DOHH2 (cell line): Measurements from ENCODE around the gene FNDC11.
A peak's percentile ranks its signal among the peaks of the same experiment; 100 is the strongest.

Source experiments
- H3F3A ChIP-seq: fragments of 200-600 bp; sonication (generic), shearing (Covaris generic); 2 replicates; pipeline ENCODE4 v1.6.0; 2016; ENCODE audit warnings: antibody characterized with exemption, mild to moderate bottlenecking; ENCODE audit not compliant: control insufficient read depth, insufficient read depth
- H3K27ac ChIP-seq: fragments of 200-600 bp; sonication (generic); 2 replicates; pipeline ENCODE4 v1.5.1; 2014; ENCODE audit warnings: low read depth, mild to moderate bottlenecking, low read length, moderate library complexity
- H3K27me3 ChIP-seq: fragments of 200-600 bp; sonication (generic); 2 replicates; pipeline ENCODE4 v1.6.1; 2014; ENCODE audit warnings: mild to moderate bottlenecking, low read length, mixed read lengths; ENCODE audit not compliant: control insufficient read depth
- H3K36me3 ChIP-seq: fragments of 200-600 bp; sonication (generic); 2 replicates; pipeline ENCODE4 v1.6.1; 2014; ENCODE audit warnings: mild to moderate bottlenecking, low read length, moderate library complexity, mixed read lengths; ENCODE audit not compliant: control insufficient read depth
- H3K4me1 ChIP-seq: fragments of 200-600 bp; sonication (generic); 2 replicates; pipeline ENCODE4 v1.6.1; 2014; ENCODE audit warnings: mild to moderate bottlenecking, low read length, mixed read lengths; ENCODE audit not compliant: control insufficient read depth
- H3K4me2 ChIP-seq: fragments of 200-600 bp; sonication (generic); 2 replicates; pipeline ENCODE4 v1.6.0; 2014; ENCODE audit warnings: mild to moderate bottlenecking, low read length, moderate library complexity
- H3K4me3 ChIP-seq: fragments of 200-600 bp; sonication (generic); 2 replicates; pipeline ENCODE4 v1.5.1; 2014; ENCODE audit warnings: mild to moderate bottlenecking, low read length, mixed read lengths
- H3K79me2 ChIP-seq: fragments of 200-600 bp; sonication (generic); 2 replicates; pipeline ENCODE4 v1.6.1; 2014; ENCODE audit warnings: mild to moderate bottlenecking, low read length, mixed read lengths; ENCODE audit not compliant: control insufficient read depth
- H3K9me2 ChIP-seq: fragments of 200-600 bp; sonication (generic); replicated peaks from 2 replicates; pipeline ENCODE4 v1.6.1; 2014; ENCODE audit warnings: mild to moderate bottlenecking, low read length, mixed read lengths; ENCODE audit not compliant: control insufficient read depth
- H3K9me3 ChIP-seq: fragments of 200-600 bp; sonication (generic); 2 replicates; pipeline ENCODE4 v1.6.1; 2014; ENCODE audit warnings: antibody characterized with exemption, low read length, mixed read lengths; ENCODE audit not compliant: control insufficient read depth, insufficient read depth
- H4K20me1 ChIP-seq: fragments of 200-600 bp; sonication (generic); 2 replicates; pipeline ENCODE4 v1.6.0; 2014; ENCODE audit warnings: low read depth, mild to moderate bottlenecking, antibody characterized with exemption, low read length, moderate library complexity; ENCODE audit not compliant: control insufficient read depth, insufficient read depth
- EZH2phosphoT487 ChIP-seq: fragments of 200-600 bp; sonication (generic); IDR thresholded peaks from 2 replicates; pipeline ENCODE4 v1.6.1; 2017; ENCODE audit warnings: borderline replicate concordance, mild to moderate bottlenecking, antibody characterized with exemption, low read length, moderate library complexity, mixed read lengths
- TF ChIP-seq, protein P1 (sequence below): fragments of 200-600 bp; sonication (generic); IDR thresholded peaks from one replicate; pipeline ENCODE4 v1.5.1; 2014; ENCODE audit warnings: antibody characterized with exemption, mild to moderate bottlenecking, low read depth, low read length; ENCODE audit not compliant: poor library complexity, severe bottlenecking

FNDC11 gene

DNA sequence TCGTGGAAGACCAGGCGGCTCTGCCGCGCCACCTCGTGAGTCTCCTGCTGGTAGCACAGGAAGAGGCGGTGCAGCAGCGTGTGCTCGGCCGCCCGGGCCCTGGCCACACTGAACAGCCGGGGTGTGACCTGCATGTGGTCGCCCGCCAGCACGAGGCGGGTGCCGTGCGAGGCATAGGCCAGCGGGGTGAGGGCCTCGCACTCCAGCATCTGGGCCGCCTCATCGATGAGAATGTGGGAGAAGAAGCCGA lies 13.1 kb downstream of the FNDC11 start:
- Histone ChIP-seq H3K4me3 (no peak overlapping the region), H3K36me3 (no peaks in the 10 kb centered on the region), H3K4me2 (no peak overlapping the region), H3K4me1 (peaks cover 24% of the 10 kb centered on the region), H3K9me3 (no peaks in the 10 kb centered on the region), H3F3A (no peaks in the 10 kb centered on the region), H4K20me1 (peaks cover 3% of the 10 kb centered on the region; the same call in 1 of the 2 replicates), H3K9me2 (no peaks in the 10 kb centered on the region), H3K79me2 (no peaks in the 10 kb centered on the region), H3K27me3 (peaks cover 24% of the 10 kb centered on the region), H3K27ac (no peak overlapping the region)
- TF ChIP-seq EZH2phosphoT487: no peak
- TF ChIP-seq, protein P1, sequence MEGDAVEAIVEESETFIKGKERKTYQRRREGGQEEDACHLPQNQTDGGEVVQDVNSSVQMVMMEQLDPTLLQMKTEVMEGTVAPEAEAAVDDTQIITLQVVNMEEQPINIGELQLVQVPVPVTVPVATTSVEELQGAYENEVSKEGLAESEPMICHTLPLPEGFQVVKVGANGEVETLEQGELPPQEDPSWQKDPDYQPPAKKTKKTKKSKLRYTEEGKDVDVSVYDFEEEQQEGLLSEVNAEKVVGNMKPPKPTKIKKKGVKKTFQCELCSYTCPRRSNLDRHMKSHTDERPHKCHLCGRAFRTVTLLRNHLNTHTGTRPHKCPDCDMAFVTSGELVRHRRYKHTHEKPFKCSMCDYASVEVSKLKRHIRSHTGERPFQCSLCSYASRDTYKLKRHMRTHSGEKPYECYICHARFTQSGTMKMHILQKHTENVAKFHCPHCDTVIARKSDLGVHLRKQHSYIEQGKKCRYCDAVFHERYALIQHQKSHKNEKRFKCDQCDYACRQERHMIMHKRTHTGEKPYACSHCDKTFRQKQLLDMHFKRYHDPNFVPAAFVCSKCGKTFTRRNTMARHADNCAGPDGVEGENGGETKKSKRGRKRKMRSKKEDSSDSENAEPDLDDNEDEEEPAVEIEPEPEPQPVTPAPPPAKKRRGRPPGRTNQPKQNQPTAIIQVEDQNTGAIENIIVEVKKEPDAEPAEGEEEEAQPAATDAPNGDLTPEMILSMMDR: no peak

DNA sequence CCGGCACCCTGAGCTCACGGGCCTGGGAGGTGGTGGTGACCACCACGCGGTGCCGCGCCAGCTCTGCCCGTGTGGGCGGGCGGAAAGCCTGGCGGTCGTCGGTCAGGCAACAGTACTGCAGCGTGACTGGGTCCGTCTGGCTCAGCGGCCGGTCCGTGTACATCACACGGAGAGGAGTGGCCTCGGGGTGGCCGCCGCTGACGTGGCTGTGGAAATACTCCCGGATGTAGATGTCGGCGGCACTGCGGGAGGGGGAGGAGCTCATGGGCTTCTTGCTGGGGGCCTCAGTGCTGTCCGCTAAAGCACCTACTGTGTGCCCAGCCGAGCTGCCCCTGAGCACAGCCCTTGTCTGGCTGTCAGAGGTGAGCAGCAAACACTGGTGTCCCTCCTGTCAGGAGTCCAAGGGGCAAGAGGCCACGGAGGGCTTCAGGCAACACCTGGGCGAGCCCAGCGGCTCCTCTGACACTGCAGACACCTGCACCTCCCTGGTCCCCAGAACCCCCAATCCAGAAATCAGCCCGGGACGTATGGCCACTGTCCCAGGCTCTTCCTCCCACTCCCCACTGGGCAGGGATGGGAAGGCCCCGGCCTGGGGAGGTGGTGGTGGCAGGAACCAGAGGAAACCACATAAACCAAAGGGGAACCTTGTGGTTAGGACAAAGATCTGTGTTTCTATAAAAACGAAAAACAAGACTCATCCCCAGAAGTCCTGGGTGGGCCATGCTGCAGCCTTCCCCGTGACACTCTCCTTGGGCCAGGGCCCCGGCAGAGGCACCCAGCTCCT lies 13.6 kb downstream of the FNDC11 start:
- no peaks in the 10 kb centered on the region for H3K9me3 ChIP-seq
- TF ChIP-seq, protein P1: no peak
- TF ChIP-seq EZH2phosphoT487: no peak
- no peaks in the 10 kb centered on the region for H3K9me2 ChIP-seq
- H3K27me3 ChIP-seq: peaks cover 24% of the 10 kb centered on the region
- H3K4me2 ChIP-seq: 0 out of 2 replicates have a peak overlapping the region, but pooled peaks have one; percentile 1
- H3F3A ChIP-seq: no peaks in the 10 kb centered on the region
- H3K79me2 ChIP-seq: no peaks in the 10 kb centered on the region
- H3K4me1 ChIP-seq: peaks cover 19% of the 10 kb centered on the region
- H3K4me3 ChIP-seq: no peak overlapping the region
- H3K36me3 ChIP-seq: no peaks in the 10 kb centered on the region
- no peak overlapping the region for H3K27ac ChIP-seq
- H4K20me1 ChIP-seq: peaks cover 3% of the 10 kb centered on the region; the same call in 1 of the 2 replicates

DNA sequence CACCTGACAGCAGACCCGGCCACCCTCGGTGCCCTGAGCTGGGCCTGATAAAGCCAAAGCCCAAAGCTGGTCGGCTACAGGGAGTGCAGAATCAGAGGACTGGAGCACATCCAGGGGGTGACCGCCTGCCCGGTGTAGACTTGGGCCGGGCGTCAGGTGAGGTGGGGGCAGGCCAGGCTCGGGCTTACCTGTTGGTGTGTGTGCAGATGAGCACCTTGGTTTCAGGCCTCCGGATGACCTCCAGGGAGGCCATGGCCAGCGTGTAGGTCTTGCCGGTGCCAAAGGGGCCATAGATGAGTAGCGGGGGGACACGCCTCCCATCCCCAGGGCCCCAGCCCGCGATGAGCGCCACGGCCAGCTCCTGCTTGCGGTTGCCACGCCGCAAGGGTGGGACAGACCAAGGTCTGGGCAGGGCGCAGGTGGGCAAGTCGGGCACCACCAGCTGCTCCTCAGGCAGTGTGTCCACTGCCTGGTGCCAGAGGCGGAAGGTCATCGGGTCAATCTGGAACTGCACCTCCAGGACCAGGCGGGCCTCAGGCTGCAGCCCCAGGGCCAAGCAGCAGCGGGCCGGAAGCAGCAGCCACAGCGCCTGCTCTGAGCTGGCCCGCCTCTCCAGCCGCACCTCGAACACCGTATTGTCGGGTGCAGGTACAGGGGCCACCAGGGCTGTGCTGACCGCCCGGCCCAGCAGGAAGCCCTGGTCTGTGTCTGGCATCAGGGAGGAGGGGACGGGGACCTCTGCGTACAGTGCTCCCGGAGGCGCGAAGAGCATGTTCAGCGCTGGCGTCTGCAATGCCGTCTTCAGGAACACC lies 14.4 kb downstream of the FNDC11 start:
- Histone ChIP-seq H3K9me3 (no peaks in the 10 kb centered on the region), H3K27me3 (peaks cover 24% of the 10 kb centered on the region), H3K4me1 (peaks cover 12% of the 10 kb centered on the region), H3F3A (no peaks in the 10 kb centered on the region), H3K4me2 (0 out of 2 replicates have a peak overlapping the region, but pooled peaks have one; percentile 1), H3K36me3 (no peaks in the 10 kb centered on the region), H3K9me2 (no peaks in the 10 kb centered on the region), H3K4me3 (no peak overlapping the region), H3K27ac (no peak overlapping the region), H4K20me1 (peaks cover 3% of the 10 kb centered on the region; the same call in 1 of the 2 replicates), H3K79me2 (no peaks in the 10 kb centered on the region)
- no peak for TF ChIP-seq EZH2phosphoT487
- TF ChIP-seq, protein P1: no peak
